DMS114 treated with DMSO at 0.1 percent for 48 hours (cell line): ENCODE results near the gene SPIN1.

Experiments
- DNase-seq: peaks from one replicate; lab custom pipeline; 2025; ENCODE audit not compliant: unreplicated experiment; lab: John Stamatoyannopoulos, UW

SPIN1 gene

GRCh38 chr9:88387552-88388202 is 567 bp upstream of the SPIN1 start:
- DNase-seq, result no peak

GRCh38 chr9:88388886-88389605 is 802 bp downstream of the SPIN1 start:
- DNase-seq, result peak; percentile 10

DNA sequence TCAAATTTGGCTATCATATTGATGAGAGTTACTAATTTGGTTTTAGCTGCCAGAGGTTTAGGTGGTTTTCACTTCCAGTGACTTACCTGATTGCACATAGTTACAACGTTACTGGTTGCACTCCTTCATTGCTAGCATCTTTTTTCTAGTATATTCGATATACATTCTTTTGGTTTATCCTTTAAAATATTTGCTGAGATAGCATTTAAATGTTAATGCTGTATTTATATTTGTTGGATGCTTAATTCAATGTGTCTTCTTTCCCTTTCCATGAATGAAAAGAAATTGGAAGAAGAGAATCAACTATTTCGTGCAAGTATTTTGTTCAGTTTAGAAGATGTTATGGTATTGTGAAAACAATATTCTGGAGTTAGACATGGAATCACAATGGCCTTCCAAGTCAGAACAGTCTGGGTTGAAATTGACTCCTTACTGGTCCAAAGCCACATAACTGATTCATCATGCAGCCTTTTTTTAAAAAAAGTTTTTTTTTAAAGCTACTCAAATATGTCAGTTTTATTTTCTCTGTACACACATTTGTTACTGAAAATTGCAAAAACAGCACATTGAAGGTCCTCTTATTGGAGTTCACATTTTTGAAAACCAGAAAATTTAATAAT is 2.2 kb downstream of the SPIN1 start:
- DNase-seq, result no peak

DNA sequence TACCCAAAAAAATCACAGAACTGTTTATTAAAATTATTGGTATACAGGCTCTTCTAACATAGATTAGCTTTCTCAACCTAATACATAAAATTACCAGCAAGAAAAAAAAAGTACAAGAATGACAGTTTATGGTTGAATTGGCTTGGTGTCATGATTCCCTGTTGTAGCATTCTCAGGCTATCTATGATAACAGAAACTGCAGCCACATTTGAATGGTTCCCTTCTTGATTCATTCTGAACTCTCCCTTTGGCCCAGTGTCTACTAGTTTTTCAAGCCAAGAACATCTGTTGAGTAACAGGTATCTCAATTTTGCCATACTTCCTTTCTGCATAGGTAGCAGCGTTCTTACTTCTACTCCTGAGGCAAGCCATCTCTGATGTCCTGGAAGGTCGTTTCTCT is 3.0 kb downstream of the SPIN1 start:
- no peak for DNase-seq

GRCh38 chr9:88391921-88392320 is 3.7 kb downstream of the SPIN1 start:
- DNase-seq, result no peak

DNA sequence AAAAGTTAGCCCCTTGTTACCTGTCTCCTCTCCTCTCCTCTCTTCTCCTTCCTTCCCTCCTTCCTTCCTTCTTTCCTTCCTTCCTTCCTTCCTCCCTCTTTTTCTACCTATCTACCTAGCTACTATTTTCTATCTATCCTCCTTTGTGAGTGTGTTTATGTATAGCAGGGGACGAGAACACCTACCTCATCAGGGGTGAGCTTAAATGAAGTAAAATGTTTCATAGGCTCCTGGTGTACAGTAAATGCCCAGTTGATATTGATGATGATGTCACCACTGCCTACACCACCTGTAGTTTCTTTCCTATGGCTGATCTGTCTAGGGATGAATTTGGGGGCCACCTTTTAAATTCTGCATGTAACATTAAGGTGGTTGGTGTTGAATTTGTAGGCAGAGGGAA is 4.3 kb downstream of the SPIN1 start:
- no peak for DNase-seq

DNA sequence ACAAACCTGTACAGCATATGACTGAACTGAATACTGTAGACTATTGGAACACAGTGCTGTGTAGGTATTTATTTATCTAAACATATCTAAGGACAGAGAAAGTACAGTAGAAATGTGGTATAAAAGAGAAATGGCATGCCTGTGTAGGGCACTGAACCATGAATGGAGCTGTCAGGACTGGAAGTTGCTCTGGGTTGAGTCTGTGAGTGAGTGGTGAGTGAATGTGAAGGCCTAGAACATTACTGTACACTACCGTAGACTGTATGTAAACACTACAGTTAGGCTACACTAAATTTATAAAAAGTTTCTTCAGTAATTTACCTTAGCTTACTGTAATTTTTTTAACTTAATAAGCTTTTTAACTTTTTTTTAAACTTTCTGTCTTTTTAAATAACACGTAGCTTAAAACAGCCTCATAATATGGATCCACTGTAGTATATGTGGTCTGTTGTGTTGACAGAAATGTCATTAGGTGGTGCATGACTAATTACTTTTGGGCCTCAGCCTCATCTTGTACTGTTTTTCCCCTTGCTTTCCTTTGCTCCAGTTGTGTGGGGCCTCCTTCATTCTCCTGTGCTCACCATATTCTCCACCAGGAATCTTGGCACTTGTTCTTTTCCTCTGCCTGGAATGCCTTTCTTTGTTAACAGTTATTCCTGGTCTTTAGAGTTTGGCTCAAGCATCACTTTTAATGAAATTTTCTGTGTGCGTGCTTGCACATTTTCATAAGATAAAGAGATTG is 8.8 kb downstream of the SPIN1 start:
- DNase-seq, result no peak

DNA sequence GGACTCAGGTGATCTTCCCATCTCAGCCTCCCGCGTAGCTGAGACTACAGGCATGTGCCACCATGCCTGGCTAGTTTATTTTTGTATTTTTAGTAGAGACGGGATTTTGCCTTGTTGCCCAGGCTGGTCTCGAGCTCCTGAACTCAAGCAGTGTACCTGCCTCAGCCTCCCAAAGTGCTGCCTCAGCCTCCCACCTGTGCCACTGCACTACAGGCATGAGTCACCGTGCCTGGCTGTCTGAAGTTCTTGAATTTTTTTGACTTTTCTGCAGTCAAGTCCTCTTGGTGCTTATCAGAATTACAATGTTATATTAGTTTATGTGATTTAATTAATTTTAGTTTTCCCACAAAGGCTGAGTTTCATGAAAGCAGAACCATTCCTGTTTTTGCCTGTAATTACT is 9.8 kb downstream of the SPIN1 start:
- no peak for DNase-seq

- DNase-seq, result no peak
Measured at GRCh38 chr9:88399966-88400365, 11.7 kb downstream of the SPIN1 start.

- no peak for DNase-seq
Measured at GRCh38 chr9:88403340-88403739, 15.1 kb downstream of the SPIN1 start.

DNA sequence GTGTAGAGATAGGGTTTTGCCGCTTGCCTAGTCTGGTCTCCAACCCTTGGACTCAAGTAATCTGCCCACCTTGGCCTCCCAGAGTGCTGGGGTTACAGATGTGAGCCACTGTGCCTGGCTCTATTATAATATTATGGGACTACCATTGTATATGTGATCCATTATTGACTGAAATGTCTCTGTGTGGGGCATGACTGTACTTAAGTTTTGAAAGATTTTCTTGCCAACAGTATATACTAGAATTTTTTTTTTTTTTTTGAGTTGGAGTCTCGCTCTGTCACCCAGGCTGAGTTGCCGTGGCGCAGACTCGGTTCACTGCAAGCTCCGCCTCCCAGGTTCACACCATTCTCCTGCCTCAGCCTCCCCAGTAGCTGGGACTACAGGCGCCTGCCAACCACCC is 17.8 kb downstream of the SPIN1 start:
- DNase-seq, result no peak

- DNase-seq, result no peak
Measured at GRCh38 chr9:88411471-88411870, 23.2 kb downstream of the SPIN1 start.

- no peak for DNase-seq
Measured at GRCh38 chr9:88414298-88414697, 26.1 kb downstream of the SPIN1 start.

GRCh38 chr9:88418025-88418424 is 29.8 kb downstream of the SPIN1 start:
- no peak for DNase-seq

DNA sequence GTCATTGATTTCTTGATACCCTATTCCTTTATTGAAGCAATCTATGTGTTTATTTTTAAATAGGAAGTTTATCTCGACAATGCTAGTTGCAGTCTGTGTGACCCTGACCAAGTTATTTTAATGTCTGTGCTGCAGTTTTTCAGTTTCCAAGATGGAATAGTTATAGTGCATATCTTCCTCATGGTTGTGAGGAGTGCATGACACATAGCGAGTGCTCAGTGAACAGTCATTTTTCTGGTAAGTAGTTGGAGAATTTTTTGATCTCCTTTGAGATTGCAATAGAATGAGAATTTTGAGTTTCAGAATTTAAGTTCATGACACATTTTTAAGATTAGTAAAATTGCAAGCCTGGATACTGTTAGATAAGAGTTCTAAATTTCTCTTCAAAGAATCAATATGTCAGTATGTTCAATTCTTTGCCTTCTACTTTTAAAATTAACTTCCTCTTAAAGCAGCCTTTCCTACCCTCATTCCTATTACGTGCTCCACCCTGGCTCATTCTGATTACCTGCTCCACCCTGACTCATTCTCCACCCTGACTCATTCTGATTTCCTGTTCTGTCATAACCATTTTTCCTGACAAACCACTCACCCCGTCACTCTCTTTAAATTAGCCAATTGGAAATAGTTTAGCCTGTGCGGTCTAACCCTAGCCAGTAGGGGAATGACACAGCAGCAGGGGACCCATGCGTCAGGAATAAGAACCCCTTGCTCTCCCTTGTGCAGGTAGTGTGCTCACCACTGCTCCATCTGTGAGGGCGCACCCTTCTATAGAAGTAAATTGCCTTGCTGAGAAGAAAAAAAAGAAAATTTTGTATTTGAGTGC is 30.7 kb downstream of the SPIN1 start:
- no peak for DNase-seq

- DNase-seq, result no peak
Measured at GRCh38 chr9:88420227-88420626, 32.0 kb downstream of the SPIN1 start.

DNA sequence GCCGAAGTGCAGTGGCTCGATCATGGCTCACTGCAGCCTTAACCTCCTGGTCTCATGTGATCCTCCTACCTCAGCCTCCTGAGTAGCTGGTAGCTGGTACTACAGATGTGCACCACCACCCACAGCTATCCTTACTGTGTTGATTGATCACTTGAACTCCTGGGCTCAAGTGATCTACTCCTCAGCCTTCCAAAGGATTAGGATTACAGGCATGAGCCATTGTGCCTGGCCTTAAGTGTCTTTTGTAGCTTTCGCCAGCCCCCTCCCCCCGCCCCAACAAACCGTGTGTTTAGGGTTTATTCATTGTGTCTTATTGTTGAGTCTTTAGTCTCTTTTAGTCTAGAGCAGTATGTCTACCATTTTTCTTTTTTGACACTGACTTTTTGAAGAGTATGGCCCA is 33.1 kb downstream of the SPIN1 start:
- DNase-seq, result no peak

- no peak for DNase-seq
Measured at GRCh38 chr9:88425538-88425950, 37.3 kb downstream of the SPIN1 start.

GRCh38 chr9:88426651-88427050 is 38.4 kb downstream of the SPIN1 start:
- DNase-seq, result no peak

DNA sequence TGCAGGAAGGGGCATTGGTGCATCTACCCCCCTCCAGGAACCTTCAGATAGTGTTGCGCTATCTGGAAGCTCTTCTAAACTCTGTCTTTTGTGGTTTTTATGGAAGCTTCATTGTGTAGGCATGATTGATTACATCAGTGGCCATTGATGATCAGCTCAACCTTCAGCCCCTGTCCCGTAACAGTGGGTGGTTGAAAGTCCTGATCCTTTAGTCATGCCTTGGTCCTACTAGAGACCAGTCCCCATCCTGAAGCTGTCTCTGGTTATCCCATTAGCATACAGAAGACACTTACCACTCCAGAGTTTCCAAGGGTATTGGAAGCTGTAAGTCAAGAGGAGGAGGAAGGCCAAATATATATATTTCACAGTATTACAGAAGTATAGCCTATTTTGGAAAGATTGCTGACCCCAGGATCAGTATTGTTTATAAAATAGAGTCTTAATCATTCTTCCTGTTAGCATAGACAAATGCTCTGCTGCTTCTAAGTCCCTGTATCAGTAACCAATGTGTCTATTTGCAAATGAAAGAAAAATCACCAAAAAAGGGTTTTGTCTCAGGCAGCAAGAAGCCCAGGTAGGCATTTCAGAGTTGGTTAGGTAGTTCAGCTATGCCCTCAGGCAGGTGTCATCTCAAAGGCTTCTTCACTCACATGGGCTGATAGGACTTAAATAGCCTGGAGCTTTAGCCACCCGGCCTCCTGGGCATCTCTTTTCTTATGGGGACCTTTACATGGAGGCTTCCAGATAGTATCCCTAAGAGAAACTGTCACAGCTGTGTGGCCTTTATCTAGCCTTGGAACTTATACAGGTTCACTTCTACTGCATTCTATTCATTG is 41.6 kb downstream of the SPIN1 start:
- no peak for DNase-seq
